H1 (cell line): ENCODE data around the gene EEIG2. TPM values are rescaled to one million over a fixed set of nuclear protein-coding genes. Genes with fewer than 3 reads are reported as not detected.

ENCODE experiments used
- EP300 ChIP-seq, 2 experiments: IDR thresholded peaks; 1 replicate in 1 of 2; 2 replicates in 1 of 2; pipeline ENCODE4 v1.6.1; 2011 to 2012; ENCODE audit warnings: low read depth in 2 of 2, low read length in 2 of 2, mild to moderate bottlenecking in 2 of 2, borderline replicate concordance in 1 of 2, inconsistent platforms in 1 of 2, moderate library complexity in 1 of 2
- KDM4A ChIP-seq: IDR thresholded peaks from one replicate; pipeline ENCODE4 v1.7.1; 2012; ENCODE audit warnings: low read depth, mild to moderate bottlenecking, moderate library complexity, low read length, inconsistent platforms; ENCODE audit not compliant: severe bottlenecking
- SAP30 ChIP-seq: fragments of 300-600 bp; sonication (generic); IDR thresholded peaks from 2 replicates; pipeline ENCODE4 v1.7.1; 2012; ENCODE audit warnings: low read length, moderate library complexity, mild to moderate bottlenecking, inconsistent platforms; ENCODE audit not compliant: insufficient read depth, insufficient replicate concordance
- SIX5 ChIP-seq: IDR thresholded peaks from 2 replicates; pipeline ENCODE4 v1.6.1; 2011; ENCODE audit warnings: mild to moderate bottlenecking, low read depth, low read length
- TCF12 ChIP-seq: IDR thresholded peaks from 2 replicates; pipeline ENCODE4 v1.6.1; 2011; ENCODE audit warnings: low read depth, mild to moderate bottlenecking, low read length
- polyA plus RNA-seq, 7 experiments: library from polyadenylated mRNA; depleted of rRNA in 3 of 7; stranded (reverse) in 5 of 7; unstranded in 2 of 7; fragments of >200 nt in 5 of 7; fragments of 200-250 nt in 2 of 7; gene quantifications; 1 replicate in 5 of 7; 2 replicates in 1 of 7; 4 replicates in 1 of 7; pipeline versions ENCODE4 v1.2.1 to v1.2.3, GENCODE V29; 2011 to 2013; ENCODE audit warnings: missing spikeins in 2 of 7, mixed read lengths in 2 of 7
- total RNA-seq: library from RNA; stranded (reverse); fragmentation: NEBNext Ultra II Directional; extraction: Animal tissue kit (Norgen Biotek cat#: 25700); gene quantifications from 2 replicates; pipeline ENCODE4 v1.2.1, GENCODE V29; 2021

The EEIG2 gene
- total and polyA plus RNA-seq, 2 of the 8 experiments (the other 6 are each of a cell fraction or from before 2014, with no cell fraction given) = 6.1 to 20.1 TPM

DNA sequence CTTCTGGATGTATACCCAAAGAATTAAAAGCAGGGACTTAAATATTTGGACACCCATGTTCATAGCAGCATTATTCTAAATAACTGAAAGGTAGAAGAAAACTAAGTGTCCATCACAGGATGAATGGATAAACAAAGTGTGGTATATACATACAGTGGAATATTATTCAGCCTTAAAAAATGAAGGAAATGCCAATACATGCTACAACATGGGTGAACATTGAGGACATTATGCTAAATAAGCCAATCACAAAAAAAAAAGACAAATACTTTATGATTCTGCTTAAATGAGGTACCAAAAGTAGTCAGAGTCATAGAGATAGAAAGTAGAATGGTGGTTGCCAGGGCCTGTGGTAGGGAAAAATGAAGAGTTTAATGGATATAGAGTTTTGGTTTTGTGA is 14.1 kb downstream of the EEIG2 start (continued):
- TF ChIP-seq TCF12 (no peak), KDM4A (no peak), SAP30 (no peak), SIX5 (no peak), EP300 (IDR thresholded peaks at IDR 0.05; ENCODE audit: borderline replicate concordance in 1 of 2, low read depth in 2 of 2, low read length in 2 of 2) (no peak)
